Panc1 (cell line): Measurements from ENCODE around the gene KCTD14. TPM values are rescaled to one million over a fixed set of nuclear protein-coding genes. Genes with fewer than 3 reads are reported as not detected.

Experiments used
- ATAC-seq: fragments of 200-7000 bp; cut with Tn5 transposase; 2 replicates; pipeline ENCODE4 v1.9.1; 2020; ENCODE audit warnings: mild to moderate bottlenecking, moderate library complexity
- BruUV-seq: library from RNA; stranded (reverse); fragments of 400-500 nt; replicated peaks from 2 replicates; lab custom pipeline; 2021; lab: Mats Ljungman, UMichigan
- CTCF ChIA-PET: fragments of 300-600 bp; sonication (Branson Sonifier 250); formaldehyde crosslinking; loops from one replicate; lab custom pipeline; 2022; ENCODE audit warnings: antibody characterized with exemption; lab: Charles Lee
- POLR2A ChIA-PET: fragments of 300-600 bp; sonication (Branson Sonifier 250); formaldehyde crosslinking; loops from one replicate; lab custom pipeline; 2022; ENCODE audit warnings: antibody characterized with exemption; lab: Charles Lee
- DNase-seq: peaks from one replicate; pipeline ENCODE4 v3.0.0-alpha.2; 2010; ENCODE audit warnings: low read depth, low spot score
- H3K27ac ChIP-seq: 2 replicates; pipeline ENCODE4 v1.5.1; 2011; ENCODE audit warnings: mild to moderate bottlenecking, low read length, inconsistent platforms
- H3K27me3 ChIP-seq: fragments of 200-500 bp; sonication (Bioruptor generic); 2 replicates; pipeline ENCODE4 v1.6.0; 2014; ENCODE audit warnings: low read length, inconsistent platforms; ENCODE audit not compliant: control insufficient read depth, insufficient read depth
- H3K36me3 ChIP-seq: fragments of 200-500 bp; sonication (Bioruptor generic); 2 replicates; pipeline ENCODE4 v1.5.1; 2014; ENCODE audit warnings: inconsistent platforms, mild to moderate bottlenecking, low read length, moderate library complexity; ENCODE audit not compliant: control insufficient read depth, insufficient read depth
- H3K4me1 ChIP-seq: 2 replicates; pipeline ENCODE4 v1.5.1; 2011; ENCODE audit warnings: inconsistent platforms, mild to moderate bottlenecking, low read length, moderate library complexity; ENCODE audit not compliant: control insufficient read depth, insufficient read depth
- H3K4me3 ChIP-seq, 2 experiments: 2 replicates each; pipeline ENCODE4 v1.5.1; 2011 to 2012; ENCODE audit warnings: low read depth in 2 of 2, low read length in 2 of 2, mild to moderate bottlenecking in 2 of 2, inconsistent platforms in 1 of 2, moderate library complexity in 1 of 2
- H3K9me3 ChIP-seq: fragments of 200-500 bp; sonication (Bioruptor generic); 2 replicates; pipeline ENCODE4 v1.5.1; 2014; ENCODE audit warnings: low read depth, mild to moderate bottlenecking, inconsistent platforms, low read length, moderate library complexity; ENCODE audit not compliant: control insufficient read depth, insufficient read depth
- POLR2AphosphoS5 ChIP-seq: IDR thresholded peaks from 2 replicates; pipeline ENCODE4 v1.6.1; 2012; ENCODE audit warnings: mild to moderate bottlenecking, low read depth, low read length, moderate library complexity
- SIN3A ChIP-seq: IDR thresholded peaks from 2 replicates; pipeline ENCODE4 v1.6.1; 2012; ENCODE audit warnings: low read depth, mild to moderate bottlenecking, low read length, moderate library complexity, borderline replicate concordance; ENCODE audit not compliant: insufficient read depth
- TCF7L2 ChIP-seq: IDR thresholded peaks from 2 replicates; pipeline ENCODE4 v1.6.1; 2011; ENCODE audit warnings: mild to moderate bottlenecking, low read depth, low read length, inconsistent platforms
- in situ Hi-C: cut with HindIII; loops from 2 replicates; pipeline ENCODE4 v1.10.0; 2016; ENCODE audit warnings: low sequenced_read_pairs, low pct_unique_long_range_greater_than_20kb
- intact Hi-C: fragments of 100-400 bp; cut with micrococcal nuclease; formaldehyde crosslinking; loops from one replicate; pipeline ENCODE4 v1.10.0; 2022; ENCODE audit not compliant: unreplicated experiment
- total RNA-seq: library from RNA; stranded (reverse); gene quantifications from one replicate; pipeline ENCODE4 v1.2.1, GENCODE V29; 2021; ENCODE audit not compliant: unreplicated experiment
- TF ChIP-seq, protein P1 (sequence below): fragments of 450-650 bp; IDR thresholded peaks from 2 replicates; pipeline ENCODE4 v1.5.1; 2017; ENCODE audit warnings: mild to moderate bottlenecking
- TF ChIP-seq, protein P2 (sequence below), 2 experiments: IDR thresholded peaks; 2 replicates each; pipeline ENCODE4 v1.6.1; 2011 to 2012; ENCODE audit warnings: low read depth in 2 of 2, control low read depth in 1 of 2, low read length in 1 of 2, mild to moderate bottlenecking in 1 of 2, moderate library complexity in 1 of 2; ENCODE audit not compliant: insufficient read depth in 1 of 2

Gene KCTD14
- total RNA-seq, 1 experiment from 2014 or later = 19.3 TPM

DNA sequence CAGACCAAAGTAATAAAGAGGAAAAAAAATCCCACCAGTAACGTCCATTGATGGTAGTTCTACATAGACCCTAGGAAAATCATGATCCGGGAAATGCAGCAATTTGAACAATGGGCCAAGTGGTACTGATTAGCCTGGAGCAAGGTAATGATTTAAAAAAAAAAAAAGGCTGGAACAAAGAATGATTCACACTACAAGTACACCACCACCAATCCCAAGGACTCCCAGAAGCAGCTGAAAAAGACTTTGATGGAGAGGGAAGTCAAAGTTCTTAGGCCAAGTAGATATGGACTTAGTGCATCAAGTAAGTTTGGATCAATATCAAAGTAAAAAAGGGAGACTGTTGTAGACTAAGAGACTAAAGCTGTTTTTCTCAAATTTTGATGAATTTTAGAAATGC, 11.8 kb downstream of the KCTD14 start:
- BruUV-seq = no TSS peak
- H3K27ac ChIP-seq = no peak overlapping the region
- no peak for DNase-seq
- H3K4me1 ChIP-seq = no peaks in the 10 kb centered on the region
- CTCF ChIA-PET = interaction anchor here (0.7 kb wide), 1 partner anchor 20 kb away, joined by 5 read pairs; no protein-coding TSS in a partner anchor
- no peak overlapping the region for H3K4me3 ChIP-seq
- intact Hi-C loops = no loop called here
- TF ChIP-seq TCF7L2 (no peak), SIN3A (no peak), POLR2AphosphoS5 (no peak)
- TF ChIP-seq, protein P1, sequence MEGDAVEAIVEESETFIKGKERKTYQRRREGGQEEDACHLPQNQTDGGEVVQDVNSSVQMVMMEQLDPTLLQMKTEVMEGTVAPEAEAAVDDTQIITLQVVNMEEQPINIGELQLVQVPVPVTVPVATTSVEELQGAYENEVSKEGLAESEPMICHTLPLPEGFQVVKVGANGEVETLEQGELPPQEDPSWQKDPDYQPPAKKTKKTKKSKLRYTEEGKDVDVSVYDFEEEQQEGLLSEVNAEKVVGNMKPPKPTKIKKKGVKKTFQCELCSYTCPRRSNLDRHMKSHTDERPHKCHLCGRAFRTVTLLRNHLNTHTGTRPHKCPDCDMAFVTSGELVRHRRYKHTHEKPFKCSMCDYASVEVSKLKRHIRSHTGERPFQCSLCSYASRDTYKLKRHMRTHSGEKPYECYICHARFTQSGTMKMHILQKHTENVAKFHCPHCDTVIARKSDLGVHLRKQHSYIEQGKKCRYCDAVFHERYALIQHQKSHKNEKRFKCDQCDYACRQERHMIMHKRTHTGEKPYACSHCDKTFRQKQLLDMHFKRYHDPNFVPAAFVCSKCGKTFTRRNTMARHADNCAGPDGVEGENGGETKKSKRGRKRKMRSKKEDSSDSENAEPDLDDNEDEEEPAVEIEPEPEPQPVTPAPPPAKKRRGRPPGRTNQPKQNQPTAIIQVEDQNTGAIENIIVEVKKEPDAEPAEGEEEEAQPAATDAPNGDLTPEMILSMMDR = no peak
- TF ChIP-seq, protein P2, sequence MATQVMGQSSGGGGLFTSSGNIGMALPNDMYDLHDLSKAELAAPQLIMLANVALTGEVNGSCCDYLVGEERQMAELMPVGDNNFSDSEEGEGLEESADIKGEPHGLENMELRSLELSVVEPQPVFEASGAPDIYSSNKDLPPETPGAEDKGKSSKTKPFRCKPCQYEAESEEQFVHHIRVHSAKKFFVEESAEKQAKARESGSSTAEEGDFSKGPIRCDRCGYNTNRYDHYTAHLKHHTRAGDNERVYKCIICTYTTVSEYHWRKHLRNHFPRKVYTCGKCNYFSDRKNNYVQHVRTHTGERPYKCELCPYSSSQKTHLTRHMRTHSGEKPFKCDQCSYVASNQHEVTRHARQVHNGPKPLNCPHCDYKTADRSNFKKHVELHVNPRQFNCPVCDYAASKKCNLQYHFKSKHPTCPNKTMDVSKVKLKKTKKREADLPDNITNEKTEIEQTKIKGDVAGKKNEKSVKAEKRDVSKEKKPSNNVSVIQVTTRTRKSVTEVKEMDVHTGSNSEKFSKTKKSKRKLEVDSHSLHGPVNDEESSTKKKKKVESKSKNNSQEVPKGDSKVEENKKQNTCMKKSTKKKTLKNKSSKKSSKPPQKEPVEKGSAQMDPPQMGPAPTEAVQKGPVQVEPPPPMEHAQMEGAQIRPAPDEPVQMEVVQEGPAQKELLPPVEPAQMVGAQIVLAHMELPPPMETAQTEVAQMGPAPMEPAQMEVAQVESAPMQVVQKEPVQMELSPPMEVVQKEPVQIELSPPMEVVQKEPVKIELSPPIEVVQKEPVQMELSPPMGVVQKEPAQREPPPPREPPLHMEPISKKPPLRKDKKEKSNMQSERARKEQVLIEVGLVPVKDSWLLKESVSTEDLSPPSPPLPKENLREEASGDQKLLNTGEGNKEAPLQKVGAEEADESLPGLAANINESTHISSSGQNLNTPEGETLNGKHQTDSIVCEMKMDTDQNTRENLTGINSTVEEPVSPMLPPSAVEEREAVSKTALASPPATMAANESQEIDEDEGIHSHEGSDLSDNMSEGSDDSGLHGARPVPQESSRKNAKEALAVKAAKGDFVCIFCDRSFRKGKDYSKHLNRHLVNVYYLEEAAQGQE (IDR thresholded peaks at IDR 0.05; ENCODE audit: insufficient read depth in 1 of 2, low read depth in 2 of 2, low read length in 1 of 2) = no peak
- POLR2A ChIA-PET = no interaction called here
- in situ Hi-C loops = no loop called here
- ATAC-seq = no peak
- H3K27me3 ChIP-seq = no peaks in the 10 kb centered on the region
- no peaks in the 10 kb centered on the region for H3K36me3 ChIP-seq
- H3K9me3 ChIP-seq = no peaks in the 10 kb centered on the region

DNA sequence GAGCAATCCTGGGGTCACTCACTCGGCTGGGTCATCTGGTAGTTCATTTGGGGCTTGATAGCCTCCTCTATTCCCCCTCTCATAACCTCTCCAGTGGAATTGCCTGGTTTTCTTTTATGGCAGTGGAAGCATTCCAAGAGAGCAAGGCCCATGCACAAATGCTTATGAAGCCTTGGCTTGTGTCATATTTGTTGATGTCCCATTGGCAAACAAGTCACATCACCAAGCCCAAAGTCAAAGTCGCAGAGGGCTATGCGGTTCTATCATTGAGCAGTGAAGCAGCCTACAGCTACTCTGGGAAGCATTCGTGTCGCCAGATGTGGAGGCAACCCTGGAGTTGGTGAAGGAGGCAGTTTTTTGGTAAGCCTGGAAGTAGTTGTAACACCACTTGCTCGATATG, 12.3 kb downstream of the KCTD14 start:
- Histone ChIP-seq H3K9me3 (no peaks in the 10 kb centered on the region), H3K27ac (no peak overlapping the region), H3K4me1 (no peaks in the 10 kb centered on the region), H3K27me3 (no peaks in the 10 kb centered on the region), H3K36me3 (no peaks in the 10 kb centered on the region), H3K4me3 (no peak overlapping the region)
- ATAC-seq (no peak), DNase-seq (no peak)
- TF ChIP-seq POLR2AphosphoS5 (no peak), SIN3A (no peak), TCF7L2 (no peak)
- TF ChIP-seq, protein P2 (IDR thresholded peaks at IDR 0.05; ENCODE audit: insufficient read depth in 1 of 2, low read depth in 2 of 2, low read length in 1 of 2) = no peak
- TF ChIP-seq, protein P1 = no peak
- ChIA-PET POLR2A (no interaction called here), CTCF (interaction anchor here (0.7 kb wide), 1 partner anchor 20 kb away, joined by 5 read pairs; no protein-coding TSS in a partner anchor)
- intact Hi-C loops = no loop called here
- in situ Hi-C loops = no loop called here
- no TSS peak for BruUV-seq
